SU-DHL-6 (cell line): ENCODE data around the gene GLIS2.

Experiments
- H2AFZ ChIP-seq: fragments of 200-600 bp; sonication (generic); 2 replicates; pipeline ENCODE4 v1.6.1; 2014; ENCODE audit warnings: low read depth, mild to moderate bottlenecking, moderate library complexity, mixed read lengths, antibody characterized with exemption, low read length; ENCODE audit not compliant: severe bottlenecking
- H3F3A ChIP-seq: fragments of 200-600 bp; shearing (Covaris generic); 2 replicates; pipeline ENCODE4 v1.6.0; 2016; ENCODE audit warnings: antibody characterized with exemption, mild to moderate bottlenecking; ENCODE audit not compliant: insufficient read depth
- H3K27ac ChIP-seq: fragments of 200-600 bp; sonication (generic); 2 replicates; pipeline ENCODE4 v1.5.1; 2016; ENCODE audit warnings: low read depth, mild to moderate bottlenecking, low read length, moderate library complexity, mixed read lengths
- H3K27me3 ChIP-seq: fragments of 200-600 bp; sonication (generic), shearing (Covaris generic); 2 replicates; pipeline ENCODE4 v1.6.0; 2014; ENCODE audit warnings: mild to moderate bottlenecking, low read length
- H3K36me3 ChIP-seq: fragments of 200-600 bp; sonication (generic); 2 replicates; pipeline ENCODE4 v1.6.1; 2014; ENCODE audit warnings: mild to moderate bottlenecking, low read length, mixed read lengths
- H3K4me2 ChIP-seq: fragments of 300-600, 200-600 bp; shearing (Covaris generic), sonication (generic); 2 replicates; pipeline ENCODE4 v1.6.0; 2014; ENCODE audit warnings: low read length, low read depth, mild to moderate bottlenecking; ENCODE audit not compliant: poor library complexity, severe bottlenecking
- H3K4me3 ChIP-seq: fragments of 200-600 bp; sonication (generic); 2 replicates; pipeline ENCODE4 v1.5.1; 2014; ENCODE audit warnings: antibody characterized with exemption, low read length, mild to moderate bottlenecking, mixed read lengths; ENCODE audit not compliant: insufficient read depth, poor library complexity, severe bottlenecking
- H3K79me2 ChIP-seq: fragments of 200-600 bp; sonication (generic); 2 replicates; pipeline ENCODE4 v1.6.1; 2014; ENCODE audit warnings: mild to moderate bottlenecking, low read length, moderate library complexity; ENCODE audit not compliant: insufficient read depth
- H3K9ac ChIP-seq: fragments of 200-600 bp; sonication (generic); 2 replicates; pipeline ENCODE4 v1.7.0; 2014; ENCODE audit warnings: mild to moderate bottlenecking, low read length
- H3K9me2 ChIP-seq: fragments of 200-600 bp; sonication (generic); replicated peaks from 2 replicates; pipeline ENCODE4 v1.6.1; 2014; ENCODE audit warnings: low read length; ENCODE audit not compliant: insufficient read depth
- H3K9me3 ChIP-seq: fragments of 200-600 bp; sonication (generic); 2 replicates; pipeline ENCODE4 v1.6.1; 2014; ENCODE audit warnings: low read length, mixed read lengths; ENCODE audit not compliant: insufficient read depth
- H4K20me1 ChIP-seq: fragments of 200-600 bp; sonication (generic); 2 replicates; pipeline ENCODE4 v1.6.1; 2014; ENCODE audit warnings: low read depth, mild to moderate bottlenecking, antibody characterized with exemption, low read length, moderate library complexity, mixed read lengths
- CTCF ChIP-seq: fragments of 200-600 bp; sonication (generic); IDR thresholded peaks from one replicate; pipeline ENCODE4 v1.5.1; 2017; ENCODE audit warnings: antibody characterized with exemption, mild to moderate bottlenecking, low read length, moderate library complexity; ENCODE audit not compliant: insufficient read depth, poor library complexity, severe bottlenecking
- EZH2phosphoT487 ChIP-seq: fragments of 200-600 bp; sonication (generic), shearing (Covaris generic); conservative IDR thresholded peaks from 2 replicates; pipeline ENCODE4 v1.6.1; 2018; ENCODE audit warnings: mild to moderate bottlenecking, antibody characterized with exemption, low read length, moderate library complexity, mixed read lengths

Gene GLIS2

DNA sequence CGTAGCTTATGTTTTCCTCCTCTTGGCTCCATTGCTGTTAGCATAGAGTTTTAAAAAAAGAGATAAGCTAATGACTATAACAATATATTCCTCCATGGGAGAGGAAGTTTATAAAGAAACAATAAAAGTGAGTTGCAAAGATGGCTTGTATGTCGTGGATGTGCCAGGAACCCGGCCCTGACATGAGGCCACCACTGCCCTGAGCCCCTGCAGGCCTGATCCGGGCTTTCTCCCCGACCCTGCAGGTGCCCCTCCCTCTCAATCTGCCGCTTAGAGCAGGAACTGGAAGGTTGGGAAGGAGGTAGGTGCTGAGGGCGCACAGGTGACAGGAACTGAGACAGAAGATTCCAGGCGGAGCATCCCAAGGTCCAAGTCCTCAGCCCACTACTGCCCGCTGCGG lies 23.6 kb downstream of the GLIS2 start:
- no peak overlapping the region for H3K27ac ChIP-seq
- no peaks in the 10 kb centered on the region; the same call in 1 of the 2 replicates for H4K20me1 ChIP-seq
- no peaks in the 10 kb centered on the region for H3K27me3 ChIP-seq
- no peak overlapping the region for H3K4me2 ChIP-seq
- peaks cover 18% of the 10 kb centered on the region for H3K79me2 ChIP-seq
- no peaks in the 10 kb centered on the region for H3K36me3 ChIP-seq
- H3K4me3 ChIP-seq = no peak overlapping the region
- no peaks in the 10 kb centered on the region for H3K9me2 ChIP-seq
- no peak overlapping the region for H3K9ac ChIP-seq
- TF ChIP-seq EZH2phosphoT487 = no peak
- no peak overlapping the region for H2AFZ ChIP-seq
- no peaks in the 10 kb centered on the region for H3F3A ChIP-seq
- no peaks in the 10 kb centered on the region for H3K9me3 ChIP-seq

- no peak overlapping the region for H3K4me3 ChIP-seq
- TF ChIP-seq CTCF = no peak
- no peak for TF ChIP-seq EZH2phosphoT487
- H3K27me3 ChIP-seq = no peaks in the 10 kb centered on the region
- no peak overlapping the region for H3K4me2 ChIP-seq
- H3K9ac ChIP-seq = no peak overlapping the region
- 0 out of 2 replicates have a peak, but pooled peaks cover 3% of the 10 kb centered on the region for H3F3A ChIP-seq
- H3K79me2 ChIP-seq = peaks cover 22% of the 10 kb centered on the region
- no peaks in the 10 kb centered on the region for H3K36me3 ChIP-seq
- H2AFZ ChIP-seq = no peak overlapping the region
- H3K9me3 ChIP-seq = no peaks in the 10 kb centered on the region
- no peaks in the 10 kb centered on the region for H3K9me2 ChIP-seq
- no peaks in the 10 kb centered on the region; the same call in 1 of the 2 replicates for H4K20me1 ChIP-seq
- H3K27ac ChIP-seq = no peak overlapping the region
These were observed 24.0 kb downstream of the GLIS2 start for GRCh38 chr16:4339909-4340308.

DNA sequence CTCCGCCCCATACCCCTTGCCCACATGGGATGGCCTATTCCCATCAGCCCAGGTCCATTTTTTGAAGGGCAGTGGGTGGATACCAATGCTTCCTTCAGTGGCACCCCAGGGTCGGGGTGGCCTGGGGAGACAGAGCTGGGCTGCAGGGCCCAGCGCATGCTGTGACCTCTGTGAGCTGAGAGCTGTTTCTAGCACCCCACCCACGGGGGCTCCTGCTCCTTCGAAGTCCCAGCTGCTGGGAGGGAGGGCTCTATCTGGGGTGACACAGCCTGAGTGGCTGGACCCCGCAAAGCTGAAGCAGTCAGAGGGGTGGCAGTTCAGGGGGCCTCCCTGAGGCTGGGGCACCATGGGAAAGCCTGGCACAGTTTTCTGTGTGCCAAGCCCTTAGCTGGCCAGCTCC lies 24.6 kb downstream of the GLIS2 start:
- TF ChIP-seq CTCF (no peak), EZH2phosphoT487 (no peak)
- H3K27me3 ChIP-seq = no peaks in the 10 kb centered on the region
- H3F3A ChIP-seq = 0 out of 2 replicates have a peak, but pooled peaks cover 3% of the 10 kb centered on the region
- no peak overlapping the region for H3K9ac ChIP-seq
- H4K20me1 ChIP-seq = no peaks in the 10 kb centered on the region; the same call in 1 of the 2 replicates
- no peak overlapping the region for H3K4me2 ChIP-seq
- no peak overlapping the region for H3K27ac ChIP-seq
- H3K9me3 ChIP-seq = no peaks in the 10 kb centered on the region
- no peaks in the 10 kb centered on the region for H3K36me3 ChIP-seq
- no peak overlapping the region for H2AFZ ChIP-seq
- no peak overlapping the region for H3K4me3 ChIP-seq
- H3K79me2 ChIP-seq = peaks cover 27% of the 10 kb centered on the region
- no peaks in the 10 kb centered on the region for H3K9me2 ChIP-seq

DNA sequence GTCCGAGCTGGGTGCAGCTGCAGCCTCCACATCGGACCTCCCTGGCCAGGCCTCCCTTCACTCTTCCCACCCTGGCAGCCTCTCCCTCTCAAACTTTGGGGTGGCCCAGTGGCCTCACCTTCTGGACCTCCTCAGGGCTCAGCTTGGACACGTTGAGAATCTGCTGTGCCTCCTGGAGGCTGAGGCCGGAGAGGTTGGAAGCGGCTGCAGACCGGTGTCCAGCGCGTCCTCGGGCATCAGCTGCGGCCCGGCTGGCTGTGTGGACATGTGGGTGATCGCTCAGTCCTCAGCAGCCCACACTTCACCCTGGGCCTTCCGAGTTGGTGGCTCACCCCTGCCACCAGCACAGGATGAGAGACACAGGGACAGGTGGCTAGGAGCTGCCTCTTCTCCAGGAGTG lies 25.4 kb downstream of the GLIS2 start:
- H3F3A ChIP-seq = peaks cover 8% of the 10 kb centered on the region; the same call in 1 of the 2 replicates
- H4K20me1 ChIP-seq = no peaks in the 10 kb centered on the region; the same call in 1 of the 2 replicates
- no peaks in the 10 kb centered on the region for H3K9me2 ChIP-seq
- no peak overlapping the region for H3K27ac ChIP-seq
- H3K36me3 ChIP-seq = no peaks in the 10 kb centered on the region
- H3K9me3 ChIP-seq = no peaks in the 10 kb centered on the region
- H3K4me2 ChIP-seq = no peak overlapping the region
- no peak overlapping the region for H2AFZ ChIP-seq
- H3K27me3 ChIP-seq = no peaks in the 10 kb centered on the region
- H3K9ac ChIP-seq = no peak overlapping the region
- peaks cover 33% of the 10 kb centered on the region for H3K79me2 ChIP-seq
- TF ChIP-seq CTCF (no peak), EZH2phosphoT487 (no peak)
- H3K4me3 ChIP-seq = no peak overlapping the region
